Measurements from ENCODE around the gene FN1. TPM values are rescaled to one million over a fixed set of nuclear protein-coding genes. Genes with fewer than 3 reads are reported as not detected.

Gene FN1
- total and polyA plus RNA-seq, 7 donors: 16.0 to 64.3 (median 40.3) TPM

DNA sequence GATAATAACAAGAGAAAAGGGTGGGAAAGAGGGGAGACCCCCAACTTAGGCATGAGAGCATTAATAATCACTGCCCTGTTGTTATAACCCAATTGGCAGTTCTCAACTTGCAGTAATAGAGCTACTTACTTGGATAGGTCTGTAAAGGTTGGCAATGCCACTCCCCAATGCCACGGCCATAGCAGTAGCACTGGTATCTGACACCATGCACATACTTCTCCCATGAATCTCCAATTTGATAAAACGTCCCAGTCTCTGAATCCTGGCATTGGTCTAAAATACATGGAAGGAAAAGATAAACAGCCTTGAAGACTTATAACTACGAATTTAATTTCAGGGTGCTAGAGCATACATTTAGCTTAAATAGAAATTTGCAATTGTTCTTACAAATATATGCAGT lies 16.8 kb downstream of the FN1 start:
- Histone ChIP-seq H3K9me3 (no peaks in the 10 kb centered on the region), H3K27ac (no peak overlapping the region), H3K27me3 (ENCODE audit: insufficient read depth in 3 of 3, low read length in 2 of 3) (no peaks in the 10 kb centered on the region), H3K36me3 (ENCODE audit: insufficient read depth in 1 of 2, low read depth in 1 of 2) (peaks cover 0 to 9% of the 10 kb centered on the region in 2 donors), H3K4me3 (no peak overlapping the region), H3K4me1 (no peaks in the 10 kb centered on the region)
- no peak for ATAC-seq
- intact Hi-C loops (cut with DNase I): no loop called here
- no peak for DNase-seq
- TF ChIP-seq CTCF (IDR thresholded peaks at IDR 0.05): no peak
- 59 to 69% (median 60%) methylated on average over 3 of the region's 3 CpGs for WGBS, 3 donors

GRCh38 chr2:215418064-215418963 lies 17.6 kb downstream of the FN1 start:
- intact Hi-C loops (cut with DNase I): no loop called here
- no peaks in the 10 kb centered on the region for H3K27me3 ChIP-seq (ENCODE audit: insufficient read depth in 3 of 3, low read length in 2 of 3)
- no peak overlapping the region for H3K27ac ChIP-seq
- H3K36me3 ChIP-seq (ENCODE audit: insufficient read depth in 1 of 2, low read depth in 1 of 2): peaks cover 0 to 9% of the 10 kb centered on the region in 2 donors
- H3K4me1 ChIP-seq: no peaks in the 10 kb centered on the region
- no peak overlapping the region for H3K4me3 ChIP-seq
- H3K9me3 ChIP-seq: no peaks in the 10 kb centered on the region
- no peak for ATAC-seq
- no peak for DNase-seq
- TF ChIP-seq CTCF (IDR thresholded peaks at IDR 0.05): no peak
- 70 to 81% (median 77%) methylated on average over 3 of the region's 3 CpGs for whole genome bisulfite sequencing, 3 donors

DNA sequence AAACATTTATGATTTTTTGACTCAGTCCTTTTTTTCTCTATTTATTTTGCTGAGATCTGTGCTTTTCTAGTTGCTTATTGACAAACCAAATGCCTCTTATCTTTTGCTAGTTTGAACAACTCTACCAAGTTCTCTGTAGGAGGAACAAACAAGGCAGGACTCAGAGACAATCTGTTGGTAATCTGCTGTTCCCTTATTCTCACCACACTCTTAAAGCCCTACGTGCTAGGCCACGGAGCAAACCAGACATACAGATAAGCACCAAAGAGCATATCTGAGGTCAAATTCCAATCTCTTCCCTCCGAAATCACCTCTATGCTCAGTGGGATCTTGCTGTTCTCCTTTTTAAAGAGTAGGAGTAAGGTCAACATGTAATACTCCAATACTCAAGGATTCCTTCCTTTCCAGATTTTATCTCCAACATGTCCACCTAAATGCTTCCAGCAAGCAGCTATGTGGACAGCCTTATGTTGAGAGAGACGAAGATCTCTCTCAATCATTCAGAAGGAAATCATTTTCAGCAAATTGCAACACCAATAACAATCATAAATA lies 18.4 kb downstream of the FN1 start:
- intact Hi-C loops (cut with DNase I): no loop called here
- Histone ChIP-seq H3K27ac (no peak overlapping the region), H3K27me3 (ENCODE audit: insufficient read depth in 3 of 3, low read length in 2 of 3) (no peaks in the 10 kb centered on the region), H3K36me3 (ENCODE audit: insufficient read depth in 1 of 2, low read depth in 1 of 2) (peaks cover 0 to 9% of the 10 kb centered on the region in 2 donors), H3K9me3 (no peaks in the 10 kb centered on the region), H3K4me3 (no peak overlapping the region), H3K4me1 (no peaks in the 10 kb centered on the region)
- ATAC-seq: no peak
- 84 to 87% (median 84%) methylated on average over 4 of the region's 4 CpGs for WGBS, 3 donors
- TF ChIP-seq CTCF (IDR thresholded peaks at IDR 0.05): no peak
- no peak for DNase-seq

DNA sequence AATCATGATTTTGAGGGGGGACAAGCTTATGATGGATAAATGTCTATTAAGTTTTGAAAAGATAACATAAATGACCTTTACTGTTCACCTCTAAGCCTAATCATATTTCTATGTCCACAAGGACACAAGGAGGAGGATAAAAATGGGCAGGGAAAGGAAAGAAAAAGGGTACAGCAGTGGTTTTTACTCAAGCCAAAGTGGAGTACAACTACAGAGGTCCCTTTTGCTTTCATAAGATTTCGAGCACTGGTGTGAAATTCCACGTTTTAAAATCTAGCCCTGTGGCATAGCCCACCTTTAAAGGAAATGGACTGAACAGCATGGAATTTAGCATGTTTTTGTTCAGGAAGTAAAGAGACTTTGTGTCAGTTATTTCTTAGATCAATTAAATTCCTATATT lies 19.2 kb downstream of the FN1 start:
- ATAC-seq (no peak), DNase-seq (no peak)
- H3K9me3 ChIP-seq: no peaks in the 10 kb centered on the region
- TF ChIP-seq CTCF (IDR thresholded peaks at IDR 0.05): no peak
- WGBS, 3 donors: 50 to 78% (median 78%) methylated on average over 2 of the region's 2 CpGs
- H3K27me3 ChIP-seq (ENCODE audit: insufficient read depth in 3 of 3, low read length in 2 of 3): no peaks in the 10 kb centered on the region
- H3K4me3 ChIP-seq: no peak overlapping the region
- H3K27ac ChIP-seq: no peak overlapping the region
- H3K4me1 ChIP-seq: no peaks in the 10 kb centered on the region
- H3K36me3 ChIP-seq (ENCODE audit: insufficient read depth in 1 of 2, low read depth in 1 of 2): peaks cover 0 to 2% of the 10 kb centered on the region in 2 donors
- intact Hi-C loops (cut with DNase I): no loop called here
